ENCODE results near the gene SYNC. TPM values are rescaled to one million over a fixed set of nuclear protein-coding genes. Genes with fewer than 3 reads are reported as not detected.
A peak's percentile ranks its signal among the peaks of the same experiment; 100 is the strongest.
"Not testable (repeated sequence)": the region's sequence is repeated elsewhere in the genome, so short reads cannot be mapped to it uniquely, and the experiment has no call there.

SYNC gene
- total RNA-seq, 4 donors from 2014 or later, result 2.8 to 16.9 (median 5.8) TPM

- intact Hi-C loops (cut with DNase I; ENCODE audit: low total_unique reads), result no loop called here
- no peak overlapping the region for H3K4me3 ChIP-seq (ENCODE audit: low read depth, poor library complexity, severe bottlenecking)
- no peak for DNase-seq (ENCODE audit: low spot score in 2 of 2)
- TF ChIP-seq POLR2A (IDR thresholded peaks at IDR 0.05) (no peak), CTCF (IDR thresholded peaks at IDR 0.05) (no peak)
- WGBS, 2 donors, result 84% methylated on average over 3 of the region's 3 CpGs
Observed at GRCh38 chr1:32683397-32683796, 19.2 kb downstream of the SYNC start.

- no peak overlapping the region for H3K4me3 ChIP-seq (ENCODE audit: low read depth, poor library complexity, severe bottlenecking)
- peak in 1 of 2 donors; percentile 10 for DNase-seq (ENCODE audit: low spot score in 2 of 2)
- intact Hi-C loops (cut with DNase I; ENCODE audit: low total_unique reads), result no loop called here
- TF ChIP-seq CTCF (IDR thresholded peaks at IDR 0.05) (no peak), POLR2A (IDR thresholded peaks at IDR 0.05) (no peak)
- WGBS, 2 donors, result 66 to 69% methylated on average over 3 of the region's 3 CpGs
Observed at GRCh38 chr1:32681999-32682398, 20.6 kb downstream of the SYNC start.

GRCh38 chr1:32681509-32681908 is 21.1 kb downstream of the SYNC start:
- WGBS, 2 donors, result 51 to 72% methylated on average over 2 of the region's 2 CpGs
- no peak for DNase-seq (ENCODE audit: low spot score in 2 of 2)
- intact Hi-C loops (cut with DNase I; ENCODE audit: low total_unique reads), result no loop called here
- no peak overlapping the region for H3K4me3 ChIP-seq (ENCODE audit: low read depth, poor library complexity, severe bottlenecking)
- TF ChIP-seq POLR2A (IDR thresholded peaks at IDR 0.05) (no peak), CTCF (IDR thresholded peaks at IDR 0.05) (no peak)

GRCh38 chr1:32680642-32681041 is 21.9 kb downstream of the SYNC start:
- no peak for TF ChIP-seq POLR2A (IDR thresholded peaks at IDR 0.05)
- 78 to 88% methylated on average over 1 of the region's 1 CpG for WGBS, 2 donors
- intact Hi-C loops (cut with DNase I; ENCODE audit: low total_unique reads), result no loop called here
- H3K4me3 ChIP-seq (ENCODE audit: low read depth, poor library complexity, severe bottlenecking), result no peak overlapping the region
- DNase-seq (ENCODE audit: low spot score in 2 of 2), result no peak

GRCh38 chr1:32679993-32680392 is 22.6 kb downstream of the SYNC start:
- WGBS, 2 donors, result 89 to 95% methylated on average over 4 of the region's 4 CpGs

GRCh38 chr1:32676945-32677344 is 25.6 kb downstream of the SYNC start:
- intact Hi-C loops (cut with DNase I; ENCODE audit: low total_unique reads), result no loop called here
- TF ChIP-seq CTCF (IDR thresholded peaks at IDR 0.05) (no peak), POLR2A (IDR thresholded peaks at IDR 0.05) (no peak)
- no peak for DNase-seq (ENCODE audit: low spot score in 2 of 2)
- WGBS, 2 donors, result 36 to 43% methylated on average over 3 of the region's 3 CpGs
- no peak overlapping the region for H3K4me3 ChIP-seq (ENCODE audit: low read depth, poor library complexity, severe bottlenecking)

More at GRCh38 chr1:32679993-32680392, 22.6 kb downstream of the SYNC start:
- H3K4me3 ChIP-seq (ENCODE audit: low read depth, poor library complexity, severe bottlenecking); intact Hi-C loops (cut with DNase I; ENCODE audit: low total_unique reads); DNase-seq (ENCODE audit: low spot score in 2 of 2): not testable (repeated sequence)

- intact Hi-C loops (cut with DNase I; ENCODE audit: low total_unique reads); H3K4me3 ChIP-seq (ENCODE audit: low read depth, poor library complexity, severe bottlenecking); DNase-seq (ENCODE audit: low spot score in 2 of 2): not testable (repeated sequence)
- WGBS, 2 donors, result 89 to 95% methylated on average over 5 of the region's 5 CpGs
Observed at GRCh38 chr1:32668716-32669115, 33.9 kb downstream of the SYNC start.
